Brain microvascular endothelial cell (primary cell): ENCODE measurements around the gene EEFSEC.

Experiments
- DNase-seq: peaks from one replicate; pipeline ENCODE4 v3.0.0-alpha.2; 2020
- H3K27ac ChIP-seq: fragments of 250-450 bp; sonication (Bioruptor Pico); 2 replicates; pipeline ENCODE4 v1.5.1; 2020; ENCODE audit warnings: mild to moderate bottlenecking, moderate library complexity
- H3K27me3 ChIP-seq: fragments of 250-450 bp; sonication (Bioruptor Pico); replicated peaks from 2 replicates; pipeline ENCODE4 v1.5.1; 2020; ENCODE audit warnings: mild to moderate bottlenecking
- H3K36me3 ChIP-seq: fragments of 250-450 bp; sonication (Bioruptor Pico); replicated peaks from 2 replicates; pipeline ENCODE4 v1.5.1; 2020; ENCODE audit warnings: mild to moderate bottlenecking
- H3K4me3 ChIP-seq: 2 replicates; pipeline ENCODE4 v1.5.1; 2011; ENCODE audit warnings: low read depth, mild to moderate bottlenecking, control low read depth, low read length, moderate library complexity
- in situ Hi-C: cut with HindIII; loops from 2 replicates; pipeline ENCODE4 v1.10.0; 2017; ENCODE audit warnings: low sequenced_read_pairs, low pct_ligation_motif_present
- TF ChIP-seq, protein P1 (sequence below): IDR thresholded peaks from 2 replicates; pipeline ENCODE4 v1.5.1; 2011; ENCODE audit warnings: low read depth, mild to moderate bottlenecking, moderate library complexity, low read length, control low read depth, inconsistent platforms; ENCODE audit errors: missing control alignments

The EEFSEC gene

DNA sequence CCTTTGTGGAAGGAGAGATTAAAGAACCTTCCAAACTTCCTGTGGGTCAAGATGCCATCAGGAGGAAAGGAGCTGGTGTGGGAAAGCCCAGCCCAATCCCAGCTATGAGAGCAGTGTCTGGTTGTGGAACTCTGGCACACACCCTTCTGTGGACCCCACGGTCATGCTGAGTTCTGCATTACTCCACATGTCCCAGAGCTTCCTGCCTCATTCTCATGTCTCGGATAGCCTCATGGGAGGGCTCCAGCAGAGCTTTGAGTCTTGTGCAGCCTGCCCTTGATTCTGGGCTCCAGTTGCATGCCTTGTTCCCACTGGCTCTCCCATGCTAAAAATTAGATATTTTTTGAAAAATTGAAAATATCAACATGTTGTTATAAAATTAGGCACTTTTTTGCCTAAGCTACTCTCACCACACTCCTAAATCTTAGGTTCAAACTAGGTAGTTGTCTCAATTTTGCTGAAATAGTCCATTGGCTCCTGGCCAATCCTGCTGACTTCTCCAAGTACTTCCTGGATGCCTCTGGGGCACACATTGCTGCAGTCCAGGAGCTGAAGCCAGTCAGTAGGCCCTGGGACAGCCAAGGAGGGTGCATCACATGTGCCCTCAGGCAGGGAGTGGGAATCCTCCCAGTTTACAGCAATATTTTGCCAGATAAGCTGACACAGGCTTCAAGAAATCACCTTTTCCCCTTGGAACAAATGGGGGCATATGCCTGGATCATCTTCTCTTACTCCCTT lies 144.3 kb downstream of the EEFSEC start:
- no peaks in the 10 kb centered on the region for H3K27me3 ChIP-seq
- DNase-seq, result no peak
- H3K36me3 ChIP-seq, result no peaks in the 10 kb centered on the region
- in situ Hi-C loops, result no loop called here
- TF ChIP-seq, protein P1, sequence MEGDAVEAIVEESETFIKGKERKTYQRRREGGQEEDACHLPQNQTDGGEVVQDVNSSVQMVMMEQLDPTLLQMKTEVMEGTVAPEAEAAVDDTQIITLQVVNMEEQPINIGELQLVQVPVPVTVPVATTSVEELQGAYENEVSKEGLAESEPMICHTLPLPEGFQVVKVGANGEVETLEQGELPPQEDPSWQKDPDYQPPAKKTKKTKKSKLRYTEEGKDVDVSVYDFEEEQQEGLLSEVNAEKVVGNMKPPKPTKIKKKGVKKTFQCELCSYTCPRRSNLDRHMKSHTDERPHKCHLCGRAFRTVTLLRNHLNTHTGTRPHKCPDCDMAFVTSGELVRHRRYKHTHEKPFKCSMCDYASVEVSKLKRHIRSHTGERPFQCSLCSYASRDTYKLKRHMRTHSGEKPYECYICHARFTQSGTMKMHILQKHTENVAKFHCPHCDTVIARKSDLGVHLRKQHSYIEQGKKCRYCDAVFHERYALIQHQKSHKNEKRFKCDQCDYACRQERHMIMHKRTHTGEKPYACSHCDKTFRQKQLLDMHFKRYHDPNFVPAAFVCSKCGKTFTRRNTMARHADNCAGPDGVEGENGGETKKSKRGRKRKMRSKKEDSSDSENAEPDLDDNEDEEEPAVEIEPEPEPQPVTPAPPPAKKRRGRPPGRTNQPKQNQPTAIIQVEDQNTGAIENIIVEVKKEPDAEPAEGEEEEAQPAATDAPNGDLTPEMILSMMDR, result no peak
- no peak overlapping the region for H3K4me3 ChIP-seq
- no peak overlapping the region for H3K27ac ChIP-seq

DNA sequence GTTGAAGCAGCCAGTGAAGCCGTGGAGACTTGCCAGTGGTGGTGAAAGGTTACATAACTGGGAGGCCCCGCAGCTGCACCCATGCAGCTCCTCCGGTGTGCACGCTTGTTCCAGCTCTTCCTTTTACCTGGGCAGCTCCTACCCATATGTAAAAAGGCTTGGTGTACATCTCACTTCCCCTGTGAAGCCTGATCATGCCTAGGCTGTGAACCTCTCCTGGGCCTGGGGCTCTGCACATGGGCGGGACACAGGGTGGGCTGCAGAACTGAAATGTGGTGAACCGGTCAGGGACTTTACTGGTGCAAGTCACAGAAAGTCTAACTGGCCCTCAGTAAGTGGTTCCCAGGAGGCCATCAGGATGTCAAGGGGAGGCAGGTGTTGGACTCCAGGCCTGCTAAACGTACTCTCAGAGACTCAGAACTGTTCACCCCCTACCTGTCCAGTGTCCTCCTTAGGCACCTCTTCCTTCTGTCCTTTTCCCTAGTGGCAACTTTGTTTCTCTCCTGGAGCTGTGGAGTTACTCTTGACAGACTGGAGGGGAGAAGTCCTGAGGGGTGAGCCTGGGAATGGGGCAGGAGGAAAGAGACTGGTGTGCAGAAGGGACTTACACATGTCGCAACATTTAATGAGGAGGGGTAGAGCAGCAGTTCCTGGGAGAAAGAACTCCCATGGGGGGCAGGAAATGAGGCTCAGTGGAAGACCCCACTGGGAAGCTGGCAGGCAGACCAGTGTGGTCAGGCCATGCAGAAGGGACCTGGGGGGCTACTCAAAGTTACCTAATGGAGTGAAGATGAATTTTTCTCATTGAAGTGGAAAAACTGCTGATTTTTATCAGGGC lies 148.1 kb downstream of the EEFSEC start:
- TF ChIP-seq, protein P1, result no peak
- in situ Hi-C loops, result no loop called here
- Histone ChIP-seq H3K36me3 (no peaks in the 10 kb centered on the region), H3K27me3 (no peaks in the 10 kb centered on the region), H3K4me3 (no peak overlapping the region), H3K27ac (no peak overlapping the region)
- DNase-seq, result no peak

DNA sequence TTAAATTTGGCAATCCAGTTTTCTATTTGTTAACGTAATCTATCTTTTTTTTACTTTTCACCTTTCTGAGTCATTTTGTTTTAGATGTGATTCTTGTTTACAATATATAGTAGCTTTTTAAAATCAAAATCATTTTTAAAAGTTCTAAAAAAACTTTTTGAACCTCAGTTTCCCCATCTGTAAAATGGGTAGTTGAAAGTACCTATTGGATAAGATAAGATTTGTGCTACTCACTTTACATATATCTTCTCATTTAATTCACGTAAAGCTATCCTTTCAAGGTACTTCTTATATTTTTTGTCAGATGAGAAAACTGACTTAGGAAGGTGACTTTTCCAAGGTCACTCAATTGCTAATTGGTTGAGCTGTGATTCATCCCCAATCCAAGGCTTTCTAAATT lies 153.2 kb downstream of the EEFSEC start:
- Histone ChIP-seq H3K27ac (no peak overlapping the region), H3K36me3 (no peaks in the 10 kb centered on the region), H3K4me3 (no peak overlapping the region), H3K27me3 (no peaks in the 10 kb centered on the region)
- TF ChIP-seq, protein P1, result no peak
- DNase-seq, result no peak
- in situ Hi-C loops, result no loop called here

DNA sequence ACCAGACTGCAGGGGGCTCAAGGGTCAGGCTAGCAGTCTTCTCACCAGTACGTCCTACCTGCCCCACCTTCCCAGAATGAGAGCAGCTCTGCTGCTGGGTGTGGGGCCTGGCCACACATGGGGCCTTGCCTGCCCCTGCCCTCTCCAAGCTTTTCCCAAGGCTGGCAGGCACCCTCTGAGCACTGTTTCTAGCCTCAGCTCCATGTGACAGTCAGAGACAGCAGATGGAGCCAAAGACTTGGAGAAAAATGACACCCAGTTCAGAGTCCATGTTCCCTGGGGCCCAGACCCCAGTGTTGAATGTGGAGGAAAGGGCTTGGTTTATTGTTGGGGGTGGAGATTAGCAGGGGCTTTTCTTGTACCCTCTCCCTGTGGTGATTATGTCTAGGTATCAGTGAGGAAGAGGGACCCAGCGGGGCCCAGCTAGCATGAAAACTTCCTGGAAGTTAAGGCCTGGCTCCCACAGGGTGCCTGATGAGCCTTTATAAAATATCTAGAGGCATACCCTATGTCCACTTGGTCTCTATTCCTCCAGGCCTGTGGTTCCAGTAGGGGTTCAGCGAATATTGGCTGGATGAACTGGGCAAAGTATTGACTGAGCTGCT lies 153.8 kb downstream of the EEFSEC start:
- no peaks in the 10 kb centered on the region for H3K36me3 ChIP-seq
- in situ Hi-C loops, result no loop called here
- no peaks in the 10 kb centered on the region for H3K27me3 ChIP-seq
- H3K4me3 ChIP-seq, result no peak overlapping the region
- no peak for DNase-seq
- H3K27ac ChIP-seq, result no peak overlapping the region
- TF ChIP-seq, protein P1, result peak; percentile 8

DNA sequence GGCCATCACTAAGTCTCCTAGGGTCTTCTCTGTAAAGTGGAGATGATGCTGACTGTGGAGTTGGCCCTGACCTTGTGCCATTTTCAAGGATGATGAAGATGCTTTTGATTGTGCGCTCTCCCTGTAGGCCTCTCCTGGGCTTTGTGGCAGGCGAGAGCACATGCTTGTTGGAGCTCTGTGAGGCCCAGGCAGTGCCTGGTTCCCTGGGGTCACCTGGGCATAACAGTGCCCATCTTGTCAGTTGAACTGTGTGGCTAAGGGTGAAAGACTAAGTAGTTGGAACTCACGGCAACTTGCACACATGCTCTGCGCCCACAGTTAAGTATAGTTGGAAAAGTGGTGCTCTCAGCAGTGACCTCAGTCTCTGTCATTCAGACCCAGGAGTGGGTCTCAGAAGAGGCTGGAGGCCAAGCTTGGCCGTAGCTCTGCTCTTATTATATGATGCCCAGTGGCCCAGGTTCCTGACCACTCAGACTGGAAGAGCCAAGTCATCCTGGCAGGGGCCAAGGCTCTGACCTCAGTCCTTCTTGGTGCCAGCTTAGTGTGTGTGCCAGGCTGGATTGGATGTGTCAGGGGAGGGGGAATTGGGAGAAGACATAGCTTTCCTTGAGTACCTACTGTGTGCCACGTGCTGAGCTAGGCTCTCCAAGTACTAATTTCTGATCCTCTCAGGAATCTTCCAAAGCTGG lies 154.6 kb downstream of the EEFSEC start:
- TF ChIP-seq, protein P1, result no peak
- in situ Hi-C loops, result no loop called here
- no peak overlapping the region for H3K4me3 ChIP-seq
- H3K27me3 ChIP-seq, result no peaks in the 10 kb centered on the region
- no peaks in the 10 kb centered on the region for H3K36me3 ChIP-seq
- no peak overlapping the region for H3K27ac ChIP-seq
- no peak for DNase-seq
